HepG2 (cell line): Measurements from ENCODE around the gene SPACA6. TPM values are rescaled to one million over a fixed set of nuclear protein-coding genes. Genes with fewer than 3 reads are reported as not detected.
A peak's percentile ranks its signal among the peaks of the same experiment; 100 is the strongest.

ENCODE experiments used
- ATAC-seq: fragments of 200-7000 bp; cut with Tn5 transposase; 3 replicates; pipeline ENCODE4 v1.9.1; 2020; ENCODE audit warnings: mild to moderate bottlenecking, moderate library complexity
- BruUV-seq: library from RNA; stranded (reverse); fragments of 400-500 nt; replicated peaks from 2 replicates; lab custom pipeline; 2021; lab: Mats Ljungman, UMichigan
- CTCF ChIA-PET: fragments of 300-600 bp; formaldehyde crosslinking; extraction: SDS; loops from one replicate; lab custom pipeline; 2021; ENCODE audit warnings: low total read pairs, inconsistent platforms, low intra/inter-chr PET ratio; lab: Yijun Ruan, JAX
- POLR2A ChIA-PET: fragments of 350-600 bp; sonication (Branson Sonifier 250); formaldehyde crosslinking; loops from one replicate; lab custom pipeline; 2020; ENCODE audit warnings: antibody characterized with exemption, inconsistent platforms; lab: Yijun Ruan, JAX
- DNase-seq: peaks from one replicate; pipeline ENCODE4 v3.0.0-alpha.2; 2015; ENCODE audit warnings: low spot score
- FAIRE-seq: peaks from 3 replicates; lab custom pipeline; 2011; peaks lifted over from hg19 to GRCh38; lab: Jason Lieb, UNC
- H2AFZ ChIP-seq: one replicate; pipeline ENCODE4 v1.6.1; 2011; ENCODE audit warnings: low read length, inconsistent platforms
- H3K27ac ChIP-seq: fragments of 300-600 bp; 3 replicates; pipeline ENCODE4 v1.8.0; 2011; ENCODE audit warnings: mixed run types, mild to moderate bottlenecking, mixed read lengths, low read length, inconsistent platforms; ENCODE audit not compliant: insufficient read depth; ENCODE audit errors: extremely low read length
- H3K27me3 ChIP-seq, 2 experiments: fragments of 200-600 bp in 1 of 2; 2 replicates in 1 of 2; 3 replicates in 1 of 2; pipeline versions ENCODE4 v1.6.0 to v1.8.0; 2011; ENCODE audit warnings: low read length in 2 of 2, mild to moderate bottlenecking in 2 of 2, moderate library complexity in 2 of 2, inconsistent platforms in 1 of 2; ENCODE audit not compliant: insufficient read depth in 2 of 2, control insufficient read depth in 1 of 2
- H3K36me3 ChIP-seq, 2 experiments: fragments of 200-600 bp in 1 of 2; replicated peaks in 1 of 2; 2 replicates in 1 of 2; 3 replicates in 1 of 2; pipeline versions ENCODE4 v1.5.1 to v1.8.0; 2011; ENCODE audit warnings: low read length in 2 of 2, inconsistent platforms in 1 of 2; ENCODE audit not compliant: insufficient read depth in 2 of 2, control insufficient read depth in 1 of 2
- H3K4me1 ChIP-seq: 2 replicates; pipeline ENCODE4 v1.5.1; 2012; ENCODE audit warnings: low read length, inconsistent platforms; ENCODE audit not compliant: insufficient read depth
- H3K4me2 ChIP-seq: 2 replicates; pipeline ENCODE4 v1.6.0; 2011; ENCODE audit warnings: low read depth, low read length, inconsistent platforms
- H3K4me3 ChIP-seq, 3 experiments: fragments of 200-600 bp in 1 of 3; sonication (generic), shearing (Covaris generic) in 1 of 3; replicated peaks in 1 of 3; 2 replicates each; pipeline ENCODE4 v1.5.1; 2011 to 2016; ENCODE audit warnings: low read length in 3 of 3, inconsistent platforms in 2 of 3, low read depth in 2 of 3, mild to moderate bottlenecking in 2 of 3, control low read depth in 1 of 3, mixed read lengths in 1 of 3; ENCODE audit not compliant: insufficient read depth in 1 of 3
- H3K79me2 ChIP-seq: one replicate; pipeline ENCODE4 v1.6.1; 2011; ENCODE audit warnings: low read length, inconsistent platforms; ENCODE audit not compliant: insufficient read depth
- H3K9ac ChIP-seq: 2 replicates; pipeline ENCODE4 v1.6.0; 2011; ENCODE audit warnings: mild to moderate bottlenecking, low read depth, low read length, inconsistent platforms; ENCODE audit not compliant: insufficient read depth
- H3K9me3 ChIP-seq: 2 replicates; pipeline ENCODE4 v1.5.1; 2012; ENCODE audit warnings: mild to moderate bottlenecking, low read length
- H4K20me1 ChIP-seq: 2 replicates; pipeline ENCODE4 v1.6.0; 2011; ENCODE audit warnings: inconsistent platforms, mild to moderate bottlenecking, low read length, moderate library complexity; ENCODE audit not compliant: insufficient read depth
- FOXK2 ChIP-seq: fragments of 450-650 bp; IDR thresholded peaks from 2 replicates; pipeline ENCODE4 v1.6.1; 2016
- NFATC3 ChIP-seq: sonication (generic); formaldehyde crosslinking; IDR thresholded peaks from 2 replicates; pipeline ENCODE4 v1.5.1; 2020; ENCODE audit warnings: mild to moderate bottlenecking, missing genetic modification reagents
- PAX8 ChIP-seq: sonication (generic); formaldehyde crosslinking; IDR thresholded peaks from 2 replicates; pipeline ENCODE4 v1.8.0; 2022; ENCODE audit warnings: mild to moderate bottlenecking, missing genetic modification reagents, borderline replicate concordance
- RFX1 ChIP-seq: fragments of 450-650 bp; IDR thresholded peaks from 2 replicates; pipeline ENCODE4 v1.6.1; 2017
- STAT5B ChIP-seq: sonication (generic); formaldehyde crosslinking; IDR thresholded peaks from 2 replicates; pipeline ENCODE4 v1.4.0; 2020; ENCODE audit warnings: missing genetic modification reagents
- ZNF567 ChIP-seq: sonication (generic); formaldehyde crosslinking; IDR thresholded peaks from 2 replicates; pipeline ENCODE4 v1.8.1; 2023; ENCODE audit warnings: mild to moderate bottlenecking, missing genetic modification reagents, borderline replicate concordance
- ZNF713 ChIP-seq: sonication (generic); formaldehyde crosslinking; IDR thresholded peaks from 2 replicates; pipeline ENCODE4 v1.4.0; 2020; ENCODE audit warnings: mild to moderate bottlenecking, missing genetic modification reagents
- WGBS: methylation state at CpG from one replicate; pipeline ENCODE4 v1.1.6; 2017; ENCODE audit warnings: low lambda C conversion rate; 5-methylcytosine and 5-hydroxymethylcytosine counted together
- in situ Hi-C: cut with HindIII; loops from 2 replicates; pipeline ENCODE4 v1.10.0; 2017; ENCODE audit warnings: low pct_unique_long_range_greater_than_20kb; ENCODE audit not compliant: extremely low pct_ligation_motif_present
- intact Hi-C: fragments of 100-400 bp; cut with micrococcal nuclease; formaldehyde crosslinking; loops from one replicate; pipeline ENCODE4 v1.10.0; 2022; ENCODE audit not compliant: unreplicated experiment
- polyA plus RNA-seq, 8 experiments: library from polyadenylated mRNA; depleted of rRNA in 3 of 8; stranded (reverse) in 7 of 8; unstranded in 1 of 8; fragments of >200 nt; fragmentation: Illumina TruSeq in 4 of 8; extraction: Trizol in 4 of 8; gene quantifications; 2 replicates each; pipeline versions ENCODE4 v1.2.1 to v1.2.3, GENCODE V29; 2011 to 2016; ENCODE audit warnings: low read depth in 4 of 8, missing spikeins in 1 of 8, mixed read lengths in 1 of 8; ENCODE audit not compliant: insufficient read depth in 1 of 8
- total RNA-seq, 5 experiments: library from RNA; depleted of rRNA; stranded (reverse); fragments of >200 nt; fragmentation: Illumina TruSeq; extraction: Trizol; gene quantifications; 2 replicates each; pipeline ENCODE4 v1.2.3, GENCODE V29; 2016; ENCODE audit warnings: low read depth in 1 of 5
- TF ChIP-seq, protein P1 (sequence below): sonication (generic); formaldehyde crosslinking; IDR thresholded peaks from 2 replicates; pipeline ENCODE4 v1.9.0; 2021; ENCODE audit warnings: missing genetic modification reagents, mild to moderate bottlenecking, borderline replicate concordance

The SPACA6 gene
- total and polyA plus RNA-seq, 2 of the 13 experiments (the other 11 are each of a cell fraction or from before 2014, with no cell fraction given): 1.4 to 2.2 TPM

- TF ChIP-seq RFX1 (peak; percentile 38), STAT5B (CRISPR knock-in tag) (no peak)
- TF ChIP-seq, protein P1, sequence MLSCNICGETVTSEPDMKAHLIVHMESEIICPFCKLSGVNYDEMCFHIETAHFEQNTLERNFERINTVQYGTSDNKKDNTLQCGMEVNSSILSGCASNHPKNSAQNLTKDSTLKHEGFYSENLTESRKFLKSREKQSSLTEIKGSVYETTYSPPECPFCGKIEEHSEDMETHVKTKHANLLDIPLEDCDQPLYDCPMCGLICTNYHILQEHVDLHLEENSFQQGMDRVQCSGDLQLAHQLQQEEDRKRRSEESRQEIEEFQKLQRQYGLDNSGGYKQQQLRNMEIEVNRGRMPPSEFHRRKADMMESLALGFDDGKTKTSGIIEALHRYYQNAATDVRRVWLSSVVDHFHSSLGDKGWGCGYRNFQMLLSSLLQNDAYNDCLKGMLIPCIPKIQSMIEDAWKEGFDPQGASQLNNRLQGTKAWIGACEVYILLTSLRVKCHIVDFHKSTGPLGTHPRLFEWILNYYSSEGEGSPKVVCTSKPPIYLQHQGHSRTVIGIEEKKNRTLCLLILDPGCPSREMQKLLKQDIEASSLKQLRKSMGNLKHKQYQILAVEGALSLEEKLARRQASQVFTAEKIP (CRISPR knock-in tag): no peak
Measured at GRCh38 chr19:51690454-51691073, 2.6 kb upstream of the SPACA6 start (continued).

GRCh38 chr19:51691074-51691583 lies 2.0 kb upstream of the SPACA6 start:
- in situ Hi-C loops (no loop called here), intact Hi-C loops (no loop called here)
- Histone ChIP-seq H3K4me1 (peaks cover 29% of the 10 kb centered on the region), H3K9ac (no peak overlapping the region), H3K27ac (no peak overlapping the region), H4K20me1 (peaks cover 15% of the 10 kb centered on the region; the same call in 1 of the 2 replicates), H2AFZ (no peak overlapping the region), H3K9me3 (no peaks in the 10 kb centered on the region), H3K36me3 (peaks cover 2 to 6% of the 10 kb centered on the region in 2 experiments; a peak in 1 of 5 replicates), H3K4me3 (peak overlapping the region in 2 of 3 experiments; percentile 74 to 75; a peak in 4 of 6 replicates), H3K4me2 (peak overlapping the region; percentile 32; the same call in 1 of the 2 replicates), H3K27me3 (no peaks in the 10 kb centered on the region; a peak in 1 of 5 replicates), H3K79me2 (no peaks in the 10 kb centered on the region)
- DNase-seq (no peak), FAIRE-seq (no peak), ATAC-seq (no peak)
- no peak for TF ChIP-seq STAT5B (CRISPR knock-in tag)
- no peak for TF ChIP-seq ZNF713
- no peak for TF ChIP-seq NFATC3 (CRISPR knock-in tag)
- TF ChIP-seq FOXK2: 0 out of 2 replicates have a peak, but pooled peaks have one; percentile 6
- TF ChIP-seq PAX8 (CRISPR knock-in tag): no peak
- no peak for TF ChIP-seq ZNF567 (CRISPR knock-in tag)
- WGBS: 45% methylated on average over 9 of the region's 9 CpGs
- ChIA-PET POLR2A (interaction anchor here (0.8 to 1.8 kb wide), 2 partner anchors 13 to 16 kb away, joined by 3 to 8 read pairs; no protein-coding TSS in a partner anchor), CTCF (no interaction called here)
- BruUV-seq: no TSS peak
